ENCODE data around the gene NOP58. TPM values are rescaled to one million over a fixed set of nuclear protein-coding genes. Genes with fewer than 3 reads are reported as not detected.
"Not testable (repeated sequence)": the region's sequence is repeated elsewhere in the genome, so short reads cannot be mapped to it uniquely, and the experiment has no call there.

The NOP58 gene
- total RNA-seq, 1 experiment from 2014 or later = 231 TPM

GRCh38 chr2:202314116-202314515, 48.6 kb downstream of the NOP58 start:
- intact Hi-C loops (cut with micrococcal nuclease) = no loop called here
- no peak for TF ChIP-seq CTCF (IDR thresholded peaks at IDR 0.05; ENCODE audit: unreplicated experiment)
- BruUV-seq (replicated peaks) = no TSS peak
- Mint-ChIP-seq H3K27me3 (ENCODE audit: insufficient read depth, unreplicated experiment) (no peaks in the 10 kb centered on the region), H3K27ac (ENCODE audit: low read depth, unreplicated experiment) (no peak overlapping the region), H3K4me1 (ENCODE audit: insufficient read depth, unreplicated experiment) (peaks cover 16% of the 10 kb centered on the region), H3K36me3 (ENCODE audit: insufficient read depth, unreplicated experiment) (peaks cover 28% of the 10 kb centered on the region), H3K9me3 (ENCODE audit: unreplicated experiment) (no peaks in the 10 kb centered on the region), H3K4me3 (ENCODE audit: unreplicated experiment) (no peak overlapping the region)
- no peak for DNase-seq (ENCODE audit: unreplicated experiment)
- POLR2A ChIA-PET = interaction anchor here (0.6 to 0.7 kb wide), 3 partner anchors 11 to 595 kb away, joined by 3 to 4 read pairs (median 3); no protein-coding TSS in a partner anchor
- CTCF ChIA-PET = interaction anchor here (0.7 kb wide), 1 partner anchor 288 kb away, joined by 3 read pairs; no protein-coding TSS in a partner anchor

GRCh38 chr2:202317080-202317857, 51.7 kb downstream of the NOP58 start:
- ChIA-PET CTCF (interaction anchor here (0.6 to 1.2 kb wide), 5 partner anchors 29 to 1211 kb away, joined by 3 read pairs; no protein-coding TSS in a partner anchor), POLR2A (interaction anchor here (0.6 to 2.9 kb wide), 13 partner anchors 9 to 1631 kb away, joined by 3 to 12 read pairs (median 5); partner anchors contain the start of genes BMPR2 and NOP58)
- peak; percentile 95 for DNase-seq (ENCODE audit: unreplicated experiment)
- no peak overlapping the region for H3K4me3 Mint-ChIP-seq (ENCODE audit: unreplicated experiment)
- no peak overlapping the region for H3K27ac Mint-ChIP-seq (ENCODE audit: low read depth, unreplicated experiment)
- H3K4me1 Mint-ChIP-seq (ENCODE audit: insufficient read depth, unreplicated experiment) = peaks cover 16% of the 10 kb centered on the region
- peaks cover 22% of the 10 kb centered on the region for H3K36me3 Mint-ChIP-seq (ENCODE audit: insufficient read depth, unreplicated experiment)
- H3K9me3 Mint-ChIP-seq (ENCODE audit: unreplicated experiment) = no peaks in the 10 kb centered on the region
- no peak for TF ChIP-seq CTCF (IDR thresholded peaks at IDR 0.05; ENCODE audit: unreplicated experiment)
- BruUV-seq (replicated peaks) = no TSS peak
- intact Hi-C loops (cut with micrococcal nuclease) = no loop called here
- no peaks in the 10 kb centered on the region for H3K27me3 Mint-ChIP-seq (ENCODE audit: insufficient read depth, unreplicated experiment)

- DNase-seq (ENCODE audit: unreplicated experiment); H3K9me3 Mint-ChIP-seq (ENCODE audit: unreplicated experiment); H3K4me3 Mint-ChIP-seq (ENCODE audit: unreplicated experiment); H3K27ac Mint-ChIP-seq (ENCODE audit: low read depth, unreplicated experiment); intact Hi-C loops (cut with micrococcal nuclease); POLR2A ChIA-PET; H3K27me3 Mint-ChIP-seq (ENCODE audit: insufficient read depth, unreplicated experiment); BruUV-seq (replicated peaks); CTCF ChIA-PET: not testable (repeated sequence)
- Mint-ChIP-seq H3K36me3 (ENCODE audit: insufficient read depth, unreplicated experiment) (peaks cover 33% of the 10 kb centered on the region), H3K4me1 (ENCODE audit: insufficient read depth, unreplicated experiment) (peaks cover 16% of the 10 kb centered on the region)
Observed at GRCh38 chr2:202320362-202320761, 54.8 kb downstream of the NOP58 start.

DNA sequence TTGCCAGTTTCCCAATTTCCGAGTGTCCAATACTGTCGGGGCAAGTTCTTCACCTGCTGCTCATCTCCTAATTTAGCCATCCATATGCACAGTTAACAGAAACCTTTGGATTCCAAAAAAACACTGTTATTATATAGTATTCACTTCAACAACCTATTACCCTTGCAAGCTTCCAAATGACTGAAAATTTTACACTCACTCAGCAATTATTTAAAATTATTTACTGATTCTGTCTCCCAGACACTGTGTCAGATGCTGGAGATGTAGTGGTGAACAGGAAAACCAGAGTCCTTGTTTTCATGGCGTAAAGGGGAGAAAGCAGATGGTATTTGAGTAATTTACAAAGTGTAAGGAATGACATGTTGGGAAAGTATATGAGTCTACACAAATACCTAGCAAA, 56.9 kb downstream of the NOP58 start:
- no peak overlapping the region for H3K4me3 Mint-ChIP-seq (ENCODE audit: unreplicated experiment)
- H3K4me1 Mint-ChIP-seq (ENCODE audit: insufficient read depth, unreplicated experiment) = peaks cover 7% of the 10 kb centered on the region
- ChIA-PET CTCF (interaction anchor here (0.6 kb wide), 2 partner anchors 8 to 1549 kb away, joined by 4 to 5 read pairs; no protein-coding TSS in a partner anchor), POLR2A (no interaction called here)
- intact Hi-C loops (cut with micrococcal nuclease) = no loop called here
- BruUV-seq (replicated peaks) = no TSS peak
- no peak overlapping the region for H3K27ac Mint-ChIP-seq (ENCODE audit: low read depth, unreplicated experiment)
- peaks cover 33% of the 10 kb centered on the region for H3K36me3 Mint-ChIP-seq (ENCODE audit: insufficient read depth, unreplicated experiment)
- TF ChIP-seq CTCF (IDR thresholded peaks at IDR 0.05; ENCODE audit: unreplicated experiment) = no peak
- no peaks in the 10 kb centered on the region for H3K27me3 Mint-ChIP-seq (ENCODE audit: insufficient read depth, unreplicated experiment)
- no peak for DNase-seq (ENCODE audit: unreplicated experiment)
- no peaks in the 10 kb centered on the region for H3K9me3 Mint-ChIP-seq (ENCODE audit: unreplicated experiment)

All from MCF 10A (cell line).